Mesenchymal stem cell (in vitro differentiated cells and primary cell): ENCODE results near the gene SERTAD2.

Experiments used
- DNase-seq: peaks from one replicate; pipeline ENCODE4 v3.0.0-alpha.2; 2013
- H2AFZ ChIP-seq: one replicate; pipeline ENCODE4 v1.6.1; 2013; ENCODE audit warnings: low read depth, mild to moderate bottlenecking, control low read depth, inconsistent platforms, low read length, moderate library complexity
- H2AK5ac ChIP-seq: 2 replicates; pipeline ENCODE4 v1.6.1; 2013; ENCODE audit warnings: low read length, moderate library complexity, mild to moderate bottlenecking, inconsistent platforms; ENCODE audit not compliant: severe bottlenecking
- H2BK120ac ChIP-seq: one replicate; pipeline ENCODE4 v1.6.1; 2013; ENCODE audit warnings: low read depth, mild to moderate bottlenecking, inconsistent platforms, low read length, moderate library complexity
- H2BK12ac ChIP-seq, 2 experiments: one replicate each; pipeline ENCODE4 v1.6.1; 2013; ENCODE audit warnings: inconsistent platforms in 2 of 2, low read length in 2 of 2, mild to moderate bottlenecking in 2 of 2, moderate library complexity in 2 of 2, control low read depth in 1 of 2
- H2BK15ac ChIP-seq: one replicate; pipeline ENCODE4 v1.6.1; 2013; ENCODE audit warnings: mild to moderate bottlenecking, low read depth, inconsistent platforms; ENCODE audit not compliant: poor library complexity, severe bottlenecking
- H2BK5ac ChIP-seq: 2 replicates; pipeline ENCODE4 v1.6.1; 2013; ENCODE audit warnings: low read depth, mild to moderate bottlenecking, low read length, control low read depth, inconsistent platforms; ENCODE audit not compliant: poor library complexity, severe bottlenecking
- H3K14ac ChIP-seq, 2 experiments: one replicate each; pipeline ENCODE4 v1.6.1; 2013; ENCODE audit warnings: inconsistent platforms in 2 of 2, low read length in 2 of 2, control low read depth in 1 of 2, mild to moderate bottlenecking in 1 of 2, moderate library complexity in 1 of 2
- H3K18ac ChIP-seq, 2 experiments: one replicate each; pipeline ENCODE4 v1.6.1; 2013; ENCODE audit warnings: inconsistent platforms in 2 of 2, low read length in 2 of 2, control low read depth in 1 of 2, low read depth in 1 of 2, mild to moderate bottlenecking in 1 of 2
- H3K23ac ChIP-seq, 2 experiments: one replicate each; pipeline ENCODE4 v1.6.1; 2013; ENCODE audit warnings: inconsistent platforms in 2 of 2, low read length in 2 of 2, mild to moderate bottlenecking in 2 of 2, moderate library complexity in 2 of 2, control low read depth in 1 of 2
- H3K27ac ChIP-seq: 2 replicates; pipeline ENCODE4 v1.5.1; 2013; ENCODE audit warnings: mild to moderate bottlenecking, moderate library complexity, low read length, control low read depth, inconsistent platforms; ENCODE audit not compliant: poor library complexity, severe bottlenecking
- H3K27me3 ChIP-seq, 2 experiments: 2 replicates each; pipeline versions ENCODE4 v1.6.1 to v1.7.0; 2013; ENCODE audit warnings: low read length in 2 of 2, mild to moderate bottlenecking in 2 of 2, moderate library complexity in 2 of 2, control low read depth in 1 of 2, inconsistent platforms in 1 of 2; ENCODE audit not compliant: control insufficient read depth in 1 of 2, insufficient read depth in 1 of 2
- H3K36me3 ChIP-seq, 2 experiments: 2 replicates each; pipeline versions ENCODE4 v1.6.1 to v1.7.0; 2013; ENCODE audit warnings: low read length in 2 of 2, control low read depth in 1 of 2, inconsistent platforms in 1 of 2, low read depth in 1 of 2, mild to moderate bottlenecking in 1 of 2; ENCODE audit not compliant: insufficient read depth in 2 of 2, control insufficient read depth in 1 of 2
- H3K4ac ChIP-seq, 2 experiments: one replicate each; pipeline ENCODE4 v1.6.1; 2013; ENCODE audit warnings: inconsistent platforms in 2 of 2, low read length in 2 of 2, mild to moderate bottlenecking in 2 of 2, moderate library complexity in 2 of 2, control low read depth in 1 of 2, low read depth in 1 of 2
- H3K4me1 ChIP-seq: 2 replicates; pipeline ENCODE4 v1.6.1; 2013; ENCODE audit warnings: low read depth, low read length, control low read depth; ENCODE audit not compliant: control insufficient read depth, insufficient read depth
- H3K4me2 ChIP-seq: 2 replicates; pipeline ENCODE4 v1.6.1; 2013; ENCODE audit warnings: low read length, mild to moderate bottlenecking, inconsistent platforms; ENCODE audit not compliant: poor library complexity, severe bottlenecking
- H3K4me3 ChIP-seq, 2 experiments: 2 replicates each; pipeline versions ENCODE4 v1.5.1 to v1.7.0; 2013; ENCODE audit warnings: low read length in 2 of 2, mild to moderate bottlenecking in 2 of 2, control low read depth in 1 of 2, low read depth in 1 of 2; ENCODE audit not compliant: insufficient read depth in 1 of 2
- H3K79me1 ChIP-seq: replicated peaks from 2 replicates; pipeline ENCODE4 v1.6.1; 2013; ENCODE audit warnings: mild to moderate bottlenecking, control low read depth, low read length, inconsistent platforms; ENCODE audit not compliant: poor library complexity, severe bottlenecking
- H3K9ac ChIP-seq: 2 replicates; pipeline ENCODE4 v1.7.0; 2013; ENCODE audit warnings: mild to moderate bottlenecking, low read length, moderate library complexity
- H3K9me3 ChIP-seq: 2 replicates; pipeline ENCODE4 v1.7.0; 2013; ENCODE audit warnings: mild to moderate bottlenecking, low read length; ENCODE audit not compliant: control insufficient read depth
- H4K8ac ChIP-seq: one replicate; pipeline ENCODE4 v1.6.1; 2013; ENCODE audit warnings: inconsistent platforms, mild to moderate bottlenecking, low read length, moderate library complexity
- H4K91ac ChIP-seq: one replicate; pipeline ENCODE4 v1.6.1; 2013; ENCODE audit warnings: mild to moderate bottlenecking, low read length, inconsistent platforms
- WGBS: methylation state at CpG from one replicate; pipeline ENCODE4 v1.1.7; 2013; ENCODE audit warnings: mixed read lengths; 5-methylcytosine and 5-hydroxymethylcytosine counted together

Gene SERTAD2

DNA sequence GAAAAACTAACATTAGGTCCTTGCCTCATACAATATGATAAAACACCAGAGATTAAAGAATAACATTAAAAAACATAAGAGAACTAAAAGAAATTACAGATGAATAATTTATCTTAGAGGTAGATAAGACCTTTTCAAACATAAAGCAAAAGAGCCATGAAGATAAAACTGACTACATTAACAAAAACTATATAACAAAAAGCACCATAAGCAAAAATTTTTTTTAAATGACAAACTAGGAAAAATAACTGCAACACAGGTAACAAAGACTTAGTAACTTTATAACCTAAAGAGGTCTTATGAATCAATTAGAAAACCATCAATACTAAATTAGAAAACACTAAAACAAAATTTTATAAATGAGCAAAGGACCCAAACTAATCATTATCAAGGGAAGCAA, 16.3 kb upstream of the SERTAD2 start:
- Histone ChIP-seq H2AK5ac (no peak overlapping the region), H2BK5ac (no peak overlapping the region), H3K14ac (no peak overlapping the region), H3K27me3 (no peaks in the 10 kb centered on the region), H3K4me1 (peaks cover 1% of the 10 kb centered on the region), H2AFZ (no peak overlapping the region), H3K18ac (no peak overlapping the region), H2BK12ac (no peak overlapping the region), H3K23ac (no peak overlapping the region), H3K4me2 (no peak overlapping the region), H4K91ac (no peak overlapping the region), H2BK120ac (no peak overlapping the region), H3K27ac (no peak overlapping the region), H2BK15ac (no peak overlapping the region), H3K9me3 (no peaks in the 10 kb centered on the region), H3K4me3 (no peak overlapping the region), H4K8ac (no peak overlapping the region), H3K4ac (no peak overlapping the region), H3K9ac (no peak overlapping the region), H3K36me3 (peaks cover 0 to 48% of the 10 kb centered on the region in 2 experiments), H3K79me1 (peaks cover 8% of the 10 kb centered on the region)
- DNase-seq: no peak

DNA sequence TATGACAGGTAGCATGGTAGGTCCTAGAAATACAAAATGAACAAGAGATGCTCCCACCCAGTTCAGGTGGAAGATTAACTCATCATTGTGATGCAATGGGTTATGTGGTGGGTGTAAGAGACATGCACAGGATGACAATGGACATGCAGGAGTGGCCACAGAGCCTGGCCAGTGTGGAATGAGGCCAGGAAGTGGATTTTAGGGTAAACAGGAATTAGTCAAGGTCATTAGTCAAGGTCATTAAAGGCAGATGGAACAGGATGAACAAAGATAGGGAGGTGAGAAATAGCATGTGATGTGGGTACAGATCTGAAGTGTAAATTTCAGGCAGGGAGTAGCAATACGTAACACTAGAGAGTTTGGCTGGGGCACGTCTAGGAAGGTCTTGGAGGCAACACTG, 15.6 kb upstream of the SERTAD2 start:
- no peak overlapping the region for H3K4me2 ChIP-seq
- H3K18ac ChIP-seq: no peak overlapping the region
- H2BK15ac ChIP-seq: no peak overlapping the region
- H2BK120ac ChIP-seq: no peak overlapping the region
- H4K8ac ChIP-seq: no peak overlapping the region
- no peaks in the 10 kb centered on the region for H3K27me3 ChIP-seq
- 83% methylated on average over 2 of the region's 2 CpGs for WGBS
- H3K9ac ChIP-seq: no peak overlapping the region
- H2BK5ac ChIP-seq: no peak overlapping the region
- H3K27ac ChIP-seq: no peak overlapping the region
- no peak for DNase-seq
- no peak overlapping the region for H3K14ac ChIP-seq
- H3K9me3 ChIP-seq: no peaks in the 10 kb centered on the region
- no peak overlapping the region for H3K4me3 ChIP-seq
- H3K79me1 ChIP-seq: peaks cover 12% of the 10 kb centered on the region
- peak overlapping the region in 1 of 2 experiments; percentile 94 for H3K23ac ChIP-seq
- no peak overlapping the region for H2AFZ ChIP-seq
- no peak overlapping the region for H2BK12ac ChIP-seq
- peaks cover 3% of the 10 kb centered on the region for H3K4me1 ChIP-seq
- no peak overlapping the region for H2AK5ac ChIP-seq
- no peak overlapping the region for H3K4ac ChIP-seq
- H3K36me3 ChIP-seq: peaks cover 0 to 52% of the 10 kb centered on the region in 2 experiments
- no peak overlapping the region for H4K91ac ChIP-seq

DNA sequence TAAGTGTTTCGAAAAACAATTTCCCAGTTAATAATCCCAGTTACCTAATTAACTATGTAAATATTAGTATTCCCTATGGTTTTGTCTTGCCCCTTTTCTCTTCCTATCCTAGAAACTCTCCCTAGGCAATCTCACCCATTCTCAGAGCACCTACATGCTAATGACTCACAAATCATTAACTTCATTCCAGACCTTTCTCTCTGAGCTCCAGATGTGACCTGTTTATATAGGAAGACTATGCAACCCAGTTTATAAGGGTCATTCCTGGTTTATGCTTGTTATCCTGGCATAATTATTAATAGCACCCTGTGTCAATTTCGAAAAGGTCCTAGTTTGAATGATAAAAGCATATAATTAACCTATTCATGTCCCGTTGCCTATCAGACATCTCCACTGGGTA, 14.8 kb upstream of the SERTAD2 start:
- H3K27me3 ChIP-seq: no peaks in the 10 kb centered on the region
- no peak overlapping the region for H3K27ac ChIP-seq
- no peak overlapping the region for H3K4ac ChIP-seq
- no peak overlapping the region for H3K9ac ChIP-seq
- no peak overlapping the region for H3K4me3 ChIP-seq
- no peak overlapping the region for H3K14ac ChIP-seq
- no peak overlapping the region for H2BK15ac ChIP-seq
- H3K4me1 ChIP-seq: peaks cover 3% of the 10 kb centered on the region
- no peak overlapping the region for H2BK5ac ChIP-seq
- H2AFZ ChIP-seq: no peak overlapping the region
- no peak overlapping the region for H2BK120ac ChIP-seq
- 85% methylated on average over 3 of the region's 3 CpGs for WGBS
- no peaks in the 10 kb centered on the region for H3K9me3 ChIP-seq
- H4K8ac ChIP-seq: no peak overlapping the region
- H3K4me2 ChIP-seq: no peak overlapping the region
- H3K23ac ChIP-seq: no peak overlapping the region
- peaks cover 0 to 55% of the 10 kb centered on the region in 2 experiments for H3K36me3 ChIP-seq
- peaks cover 15% of the 10 kb centered on the region for H3K79me1 ChIP-seq
- no peak overlapping the region for H2AK5ac ChIP-seq
- no peak overlapping the region for H3K18ac ChIP-seq
- no peak for DNase-seq
- no peak overlapping the region for H4K91ac ChIP-seq
- no peak overlapping the region for H2BK12ac ChIP-seq

DNA sequence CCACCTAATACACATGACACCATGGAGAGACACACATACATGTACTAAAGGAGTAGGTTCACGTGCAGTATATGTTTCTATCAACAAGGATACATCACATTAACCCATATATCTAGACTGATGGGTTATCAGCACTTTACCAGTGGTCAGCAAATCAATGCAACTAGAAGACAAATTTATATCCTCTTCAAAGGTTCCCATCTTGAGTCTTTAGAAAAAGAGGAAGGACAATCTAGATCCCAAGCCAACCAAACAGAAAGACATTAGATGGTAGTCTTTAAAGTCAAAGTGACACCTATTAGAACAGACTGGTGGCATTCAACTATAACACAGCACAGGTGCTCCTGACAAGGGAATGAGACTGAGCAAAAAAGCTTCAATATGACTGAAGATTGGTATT, 13.8 kb upstream of the SERTAD2 start:
- no peak overlapping the region for H3K18ac ChIP-seq
- H3K4me1 ChIP-seq: peaks cover 3% of the 10 kb centered on the region
- H2AFZ ChIP-seq: no peak overlapping the region
- H2BK15ac ChIP-seq: no peak overlapping the region
- H3K9ac ChIP-seq: no peak overlapping the region
- WGBS: 100% methylated on average over 1 of the region's 1 CpG
- H3K4me2 ChIP-seq: no peak overlapping the region
- H3K36me3 ChIP-seq: peaks cover 0 to 58% of the 10 kb centered on the region in 2 experiments
- H3K4me3 ChIP-seq: no peak overlapping the region
- H3K27ac ChIP-seq: no peak overlapping the region
- no peak overlapping the region for H2BK5ac ChIP-seq
- H3K9me3 ChIP-seq: no peaks in the 10 kb centered on the region
- no peak overlapping the region for H3K23ac ChIP-seq
- H4K91ac ChIP-seq: no peak overlapping the region
- H4K8ac ChIP-seq: no peak overlapping the region
- no peak overlapping the region for H3K14ac ChIP-seq
- no peaks in the 10 kb centered on the region for H3K27me3 ChIP-seq
- no peak overlapping the region for H2BK120ac ChIP-seq
- H2AK5ac ChIP-seq: no peak overlapping the region
- no peak for DNase-seq
- no peak overlapping the region for H2BK12ac ChIP-seq
- peaks cover 14% of the 10 kb centered on the region for H3K79me1 ChIP-seq
- H3K4ac ChIP-seq: no peak overlapping the region
